SK-MEL-5 (cell line): ENCODE results near the gene PCGF1. TPM values are rescaled to one million over a fixed set of nuclear protein-coding genes. Genes with fewer than 3 reads are reported as not detected.

Source experiments
- DNase-seq: peaks from one replicate; pipeline ENCODE4 v3.0.0-alpha.2; 2016; ENCODE audit warnings: low read depth, low spot score
- in situ Hi-C: cut with HindIII; loops from 2 replicates; pipeline ENCODE4 v1.10.0; 2016; ENCODE audit warnings: low sequenced_read_pairs, high pct_unique_total_duplicates, low pct_unique_long_range_greater_than_20kb
- polyA plus RNA-seq, 2 experiments: library from polyadenylated mRNA; depleted of rRNA; stranded (reverse); fragments of >200 nt; gene quantifications; 2 replicates each; pipeline ENCODE4 v1.2.3, GENCODE V29; 2015
- total RNA-seq: library from RNA; depleted of rRNA; stranded (reverse); fragments of >200 nt; shearing (Covaris generic); gene quantifications from 2 replicates; pipeline ENCODE4 v1.2.3, GENCODE V29; 2014; rRNA removed

Gene PCGF1
- 72.8 and 72.9 TPM in 2 replicates for total RNA-seq
- polyA plus RNA-seq (2015; cell fraction: cytosol; rRNA removed) = 45.9 and 49.9 TPM in 2 replicates
- polyA plus RNA-seq (2015; cell fraction: nucleus; rRNA removed) = 109 and 137 TPM in 2 replicates

DNA sequence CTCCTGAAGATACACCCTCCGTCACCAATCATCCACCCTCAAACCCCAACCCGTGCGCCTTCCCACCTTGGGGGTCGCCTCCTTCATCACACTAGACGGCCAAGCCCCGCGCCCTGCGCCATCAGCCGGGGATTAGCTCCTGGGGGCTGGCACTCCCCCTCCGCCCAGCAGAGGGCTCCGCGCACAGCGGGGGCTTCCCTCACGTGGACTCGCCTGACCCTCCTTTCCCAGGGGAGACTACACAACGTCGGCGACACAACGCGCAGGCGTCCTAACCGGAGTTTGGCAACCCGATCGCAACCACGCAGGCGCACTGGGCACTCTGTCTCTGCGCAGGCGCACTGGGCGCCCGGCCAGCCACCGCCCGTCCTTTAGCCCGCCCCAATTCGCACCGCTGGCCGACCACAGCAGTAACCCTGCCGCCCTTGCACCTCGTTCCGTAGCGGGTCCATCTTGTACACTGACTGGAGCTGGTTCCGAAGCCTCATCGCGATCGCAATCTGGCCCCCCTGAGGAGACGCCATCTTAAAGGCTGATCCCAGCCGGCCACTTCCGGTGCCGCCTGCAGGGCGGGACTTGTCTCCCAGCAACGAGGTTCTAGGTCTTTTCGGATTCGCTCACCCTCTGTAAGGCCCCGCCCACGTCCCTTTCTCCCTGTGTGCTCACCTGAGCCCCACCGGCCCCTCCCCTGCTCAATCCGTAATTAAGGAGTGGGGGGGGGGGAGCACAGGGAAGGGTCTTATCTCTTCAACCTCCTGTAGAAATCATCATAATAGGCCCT, at the start of gene PCGF1:
TSS of gene PCGF1 (minus strand) at position 551 of the 781 bp plus-strand sequence. CDS start at position 524, 27 bp downstream.
- peak; percentile 99 for DNase-seq
- in situ Hi-C loops = no loop called here

DNA sequence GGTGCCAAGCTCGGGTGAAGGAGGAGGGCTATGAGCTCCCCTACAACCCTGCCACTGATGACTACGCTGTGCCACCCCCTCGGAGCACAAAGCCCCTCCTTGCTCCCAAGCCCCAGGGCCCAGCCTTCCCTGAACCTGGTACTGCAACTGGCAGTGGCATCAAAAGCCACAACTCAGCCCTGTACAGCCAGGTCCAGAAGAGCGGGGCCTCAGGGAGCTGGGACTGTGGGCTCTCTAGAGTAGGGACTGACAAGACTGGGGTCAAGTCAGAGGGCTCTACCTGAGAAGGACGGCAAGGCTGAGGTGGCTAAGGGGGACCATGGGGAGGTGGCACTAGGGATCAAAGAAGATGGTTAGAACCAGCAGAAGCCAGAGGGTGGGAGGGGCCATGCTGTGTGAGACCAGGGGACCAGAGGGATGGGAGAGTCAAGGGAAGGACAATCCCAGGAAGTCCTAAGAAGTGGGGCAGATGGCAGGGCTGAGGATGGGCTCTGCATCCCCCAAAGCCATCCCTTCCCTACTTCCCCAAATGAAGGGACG, 49.4 kb upstream of the PCGF1 start:
- no peak for DNase-seq
- in situ Hi-C loops = no loop called here

DNA sequence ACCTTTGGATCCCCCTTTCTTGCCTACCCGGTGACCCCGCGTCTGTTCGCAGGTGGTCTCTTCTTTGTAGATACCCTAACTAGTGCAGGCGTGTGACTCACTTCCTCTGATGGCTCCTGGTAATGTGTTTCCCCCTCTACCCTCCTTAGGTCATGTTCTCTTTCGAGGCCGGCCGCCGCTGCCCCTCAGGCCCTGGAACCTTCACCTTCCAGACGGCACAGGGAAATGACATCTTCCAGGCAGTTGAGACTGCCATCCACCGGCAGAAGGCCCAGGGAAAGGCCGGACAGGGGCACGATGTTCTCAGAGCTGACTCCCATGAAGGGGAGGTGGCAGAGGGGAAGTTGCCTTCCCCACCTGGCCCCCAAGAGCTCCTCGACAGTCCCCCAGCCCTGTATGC, 48.7 kb upstream of the PCGF1 start:
- in situ Hi-C loops = no loop called here
- no peak for DNase-seq

DNA sequence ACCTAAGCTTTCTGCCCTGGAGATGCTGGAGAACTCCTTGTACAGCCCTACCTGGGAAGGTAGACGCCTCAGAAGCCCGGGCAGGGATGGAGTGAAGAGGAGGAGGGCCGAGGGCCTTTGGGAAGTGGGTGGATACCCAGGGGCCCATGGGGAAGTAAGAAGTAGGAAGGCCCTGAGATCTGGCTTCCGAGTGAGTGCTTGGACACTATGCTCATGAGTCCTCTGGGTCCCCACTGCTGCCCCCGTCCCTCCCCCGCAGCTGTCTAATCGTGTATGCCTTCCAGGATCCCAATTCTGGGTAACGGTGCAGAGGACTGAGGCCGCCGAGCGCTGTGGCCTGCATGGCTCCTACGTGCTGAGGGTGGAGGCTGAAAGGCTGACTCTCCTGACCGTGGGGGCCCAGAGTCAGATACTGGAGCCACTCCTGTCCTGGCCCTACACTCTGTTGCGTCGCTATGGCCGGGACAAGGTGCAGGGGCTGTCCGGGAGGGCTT, 48.2 kb upstream of the PCGF1 start:
- in situ Hi-C loops = no loop called here
- no peak for DNase-seq

DNA sequence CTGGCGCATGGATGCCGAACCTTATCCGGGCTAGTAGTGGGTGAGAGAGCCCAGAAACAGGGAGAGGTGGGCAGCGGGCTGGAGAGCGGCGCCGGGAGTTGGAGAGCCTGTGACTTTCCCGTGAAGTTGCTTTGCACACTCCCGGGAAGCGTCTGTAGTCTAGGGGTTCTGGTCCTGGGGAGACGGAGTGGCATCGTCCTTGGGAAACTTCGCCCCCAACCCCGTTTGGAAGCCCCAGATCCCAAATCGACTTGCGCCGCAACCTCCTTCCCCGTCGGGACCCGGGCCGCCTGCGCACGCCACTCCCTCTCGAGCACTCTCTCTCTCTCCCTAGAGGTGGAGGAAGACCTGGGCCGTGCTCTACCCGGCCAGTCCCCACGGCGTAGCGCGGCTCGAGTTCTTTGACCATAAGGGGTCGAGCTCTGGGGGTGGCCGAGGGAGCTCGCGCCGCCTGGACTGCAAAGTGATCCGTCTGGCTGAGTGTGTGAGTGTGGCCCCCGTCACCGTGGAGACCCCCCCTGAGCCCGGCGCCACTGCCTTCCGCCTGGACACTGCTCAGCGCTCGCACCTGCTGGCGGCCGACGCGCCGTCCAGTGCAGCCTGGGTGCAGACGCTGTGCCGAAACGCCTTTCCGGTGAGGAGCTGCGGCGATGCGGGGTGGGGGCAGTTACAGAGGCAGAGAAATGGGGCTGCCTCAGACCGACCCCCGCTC, 47.5 kb upstream of the PCGF1 start:
- in situ Hi-C loops = no loop called here
- DNase-seq = no peak

DNA sequence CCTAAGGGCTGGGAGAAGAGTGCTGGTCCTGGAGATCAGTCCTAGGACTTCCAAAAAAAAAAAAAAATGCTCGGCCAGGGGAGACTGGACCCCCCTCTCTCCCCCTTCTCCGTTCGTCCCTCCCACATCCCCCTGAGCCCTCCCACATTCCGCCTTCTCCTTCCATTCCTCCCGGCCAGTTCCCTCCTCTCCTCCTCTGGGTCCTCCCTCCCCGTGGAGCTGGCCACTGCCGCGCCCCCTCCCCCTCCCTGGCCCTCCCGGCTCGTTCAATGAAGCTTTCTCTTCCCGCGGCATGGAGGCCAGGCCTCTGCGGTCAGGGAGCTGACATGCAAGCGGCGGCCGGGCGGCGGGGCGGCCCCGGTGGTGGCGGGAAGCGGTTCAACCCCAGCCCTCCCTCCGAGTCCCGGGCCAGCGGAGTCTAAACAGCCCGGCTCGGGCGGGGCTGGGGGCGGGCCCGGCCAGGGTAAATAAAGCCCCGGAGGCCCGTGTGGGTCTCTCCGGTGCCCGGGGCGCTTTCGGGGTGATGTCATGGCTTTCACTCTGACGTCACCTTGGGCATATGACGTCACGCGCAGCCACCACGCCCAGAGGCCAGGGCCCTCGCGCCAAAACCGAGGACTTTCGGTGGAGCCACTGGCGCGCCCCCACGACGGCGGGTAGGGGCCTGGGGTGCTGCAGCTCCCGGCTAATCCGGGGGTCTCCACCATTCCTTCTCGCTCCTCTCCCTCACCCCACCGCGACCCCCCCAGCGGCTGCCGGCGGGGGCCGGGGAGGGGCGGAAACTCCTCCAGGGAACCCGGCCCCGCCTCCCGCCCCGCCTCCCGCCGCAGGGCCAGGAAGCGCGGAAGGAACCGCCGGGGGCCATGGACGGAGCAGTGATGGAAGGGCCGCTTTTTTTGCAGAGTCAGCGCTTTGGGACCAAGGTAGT, 46.7 kb upstream of the PCGF1 start, which contains the start of the genes DOK1 and LOXL3:
TSS of gene DOK1 (plus strand) at position 829 of the 928 bp plus-strand sequence. CDS start at position 864, 35 bp downstream.
TSS of gene LOXL3 (minus strand) at position 51 of the 928 bp plus-strand sequence. CDS start 1,308 bp downstream, outside the sequence.
- in situ Hi-C loops = no loop called here
- DNase-seq = peak; percentile 87

DNA sequence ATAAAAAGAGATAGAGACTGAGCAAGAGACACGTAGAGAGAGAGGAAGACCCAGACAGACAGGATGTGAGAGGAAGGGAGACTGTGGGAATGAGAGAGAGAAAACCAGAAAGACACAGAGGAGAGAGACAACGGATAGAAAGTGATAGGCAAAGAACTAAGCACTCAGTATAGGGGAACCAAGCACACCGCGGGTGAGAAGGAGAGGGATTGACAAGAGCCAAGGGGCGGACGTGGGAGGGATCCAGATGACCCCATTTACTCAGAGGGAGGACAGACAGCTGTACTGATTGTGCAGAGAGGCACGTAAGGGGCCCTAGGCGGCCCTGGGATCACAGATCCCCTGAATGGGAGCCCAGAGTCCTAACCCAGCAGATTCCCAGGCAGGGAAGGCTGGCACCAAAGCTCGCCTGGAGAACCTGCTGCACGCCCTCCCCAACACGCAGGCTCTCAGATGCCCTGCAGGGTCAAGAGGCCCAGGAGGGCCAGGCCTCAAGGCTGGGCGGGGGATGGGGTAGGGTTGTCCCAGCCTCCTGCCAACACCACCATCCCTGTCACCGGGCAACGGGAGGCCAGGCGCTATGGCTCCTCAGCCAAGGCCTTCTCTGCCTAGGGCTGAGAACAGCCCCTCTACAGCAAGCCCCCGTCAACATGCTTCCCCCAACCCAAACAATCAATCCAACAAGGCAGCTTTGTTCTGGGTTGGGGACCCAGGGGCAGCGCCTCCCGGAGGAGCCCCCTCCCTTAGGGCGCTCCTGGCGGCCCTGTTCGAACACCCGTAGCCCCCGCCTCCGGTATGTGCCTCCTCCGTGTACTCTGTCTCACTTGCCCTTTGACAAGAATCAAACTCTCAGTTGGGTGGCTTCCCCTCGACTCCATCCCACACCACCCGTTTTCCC, 45.7 kb upstream of the PCGF1 start:
- DNase-seq = no peak
- in situ Hi-C loops = no loop called here

DNA sequence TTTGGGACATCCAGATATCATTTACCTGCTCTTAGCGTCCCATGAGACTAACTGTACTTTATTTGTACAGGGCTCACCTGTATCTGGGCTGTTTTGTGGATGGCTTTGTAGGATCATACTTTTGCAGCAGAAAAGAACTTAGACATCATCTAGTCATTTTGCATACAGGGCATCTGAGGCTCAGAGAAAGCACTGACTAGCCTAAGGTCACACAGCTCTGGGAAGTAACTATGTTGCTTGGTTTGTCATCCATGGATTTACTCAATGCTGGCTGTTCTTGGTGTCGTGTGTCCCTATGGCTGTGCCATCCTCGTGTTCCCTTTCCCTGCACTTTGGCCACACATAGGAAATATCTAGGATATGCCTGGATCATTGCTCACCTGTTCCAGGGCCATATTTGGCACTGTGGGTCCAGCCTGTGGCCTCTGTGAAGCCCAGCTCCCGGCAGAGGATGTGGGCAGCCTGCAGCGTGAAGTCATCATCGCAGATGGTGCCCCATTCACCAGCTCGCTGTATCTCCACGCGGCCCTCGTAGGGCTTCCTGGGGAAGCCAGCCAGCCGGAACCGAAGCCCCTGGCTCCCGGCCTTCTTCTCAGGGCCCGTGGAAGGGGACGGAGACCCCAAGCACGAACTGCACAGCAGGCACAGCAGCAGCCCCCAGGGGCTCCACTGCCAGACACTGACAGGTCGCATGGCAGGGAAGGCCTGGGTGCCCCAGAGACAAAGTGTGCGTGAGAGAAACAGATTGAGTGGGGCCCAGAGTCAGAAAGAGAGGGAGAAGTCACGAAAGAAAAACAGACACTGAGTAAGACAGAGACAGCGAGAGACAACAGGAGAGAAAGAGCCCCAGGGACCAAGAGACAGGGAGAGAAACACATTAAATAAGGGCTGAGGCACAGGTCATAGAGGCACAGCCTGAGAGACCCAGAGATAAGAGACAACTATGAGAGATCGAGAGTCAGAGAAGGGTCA, 44.7 kb upstream of the PCGF1 start:
- in situ Hi-C loops = no loop called here
- DNase-seq = no peak

DNA sequence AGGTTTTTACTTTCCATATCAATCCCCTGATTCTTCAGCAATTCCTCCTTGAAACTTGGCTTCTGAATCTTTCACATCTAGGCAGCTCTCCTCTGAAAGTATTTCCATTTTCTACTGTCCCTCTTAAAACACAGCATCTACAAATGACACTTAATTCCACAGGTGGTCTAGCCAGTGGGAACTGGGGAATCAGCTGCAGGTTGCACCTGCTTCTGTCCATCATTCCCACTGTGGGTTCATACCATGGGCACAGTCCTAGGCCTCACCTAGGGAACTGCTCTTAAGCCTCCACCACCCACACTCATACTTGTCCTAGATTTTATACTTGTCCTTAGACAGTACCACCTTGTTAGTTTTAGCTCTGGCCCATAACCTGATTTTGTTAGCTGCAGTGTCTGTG, 44.0 kb upstream of the PCGF1 start:
- no peak for DNase-seq
- in situ Hi-C loops = no loop called here

DNA sequence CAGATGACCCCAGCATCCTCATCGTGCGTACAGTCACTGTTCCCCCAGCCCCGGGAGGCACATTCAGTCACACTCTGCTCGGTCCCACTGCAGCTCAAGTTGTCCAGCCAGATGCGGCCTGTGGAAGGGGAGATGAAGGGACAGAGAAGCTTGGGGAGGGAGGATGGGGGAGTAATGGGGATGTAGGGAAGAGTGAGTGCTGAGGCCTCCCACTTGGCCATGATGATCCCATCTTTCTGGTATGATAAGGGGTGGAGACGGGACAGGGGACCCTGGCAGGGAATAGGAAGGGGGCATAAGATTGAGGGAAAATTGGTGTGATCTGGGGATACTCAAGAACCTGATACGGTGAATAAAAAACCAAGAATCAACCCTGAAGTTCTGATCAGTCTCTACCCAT, 42.7 kb upstream of the PCGF1 start:
- in situ Hi-C loops = no loop called here

DNA sequence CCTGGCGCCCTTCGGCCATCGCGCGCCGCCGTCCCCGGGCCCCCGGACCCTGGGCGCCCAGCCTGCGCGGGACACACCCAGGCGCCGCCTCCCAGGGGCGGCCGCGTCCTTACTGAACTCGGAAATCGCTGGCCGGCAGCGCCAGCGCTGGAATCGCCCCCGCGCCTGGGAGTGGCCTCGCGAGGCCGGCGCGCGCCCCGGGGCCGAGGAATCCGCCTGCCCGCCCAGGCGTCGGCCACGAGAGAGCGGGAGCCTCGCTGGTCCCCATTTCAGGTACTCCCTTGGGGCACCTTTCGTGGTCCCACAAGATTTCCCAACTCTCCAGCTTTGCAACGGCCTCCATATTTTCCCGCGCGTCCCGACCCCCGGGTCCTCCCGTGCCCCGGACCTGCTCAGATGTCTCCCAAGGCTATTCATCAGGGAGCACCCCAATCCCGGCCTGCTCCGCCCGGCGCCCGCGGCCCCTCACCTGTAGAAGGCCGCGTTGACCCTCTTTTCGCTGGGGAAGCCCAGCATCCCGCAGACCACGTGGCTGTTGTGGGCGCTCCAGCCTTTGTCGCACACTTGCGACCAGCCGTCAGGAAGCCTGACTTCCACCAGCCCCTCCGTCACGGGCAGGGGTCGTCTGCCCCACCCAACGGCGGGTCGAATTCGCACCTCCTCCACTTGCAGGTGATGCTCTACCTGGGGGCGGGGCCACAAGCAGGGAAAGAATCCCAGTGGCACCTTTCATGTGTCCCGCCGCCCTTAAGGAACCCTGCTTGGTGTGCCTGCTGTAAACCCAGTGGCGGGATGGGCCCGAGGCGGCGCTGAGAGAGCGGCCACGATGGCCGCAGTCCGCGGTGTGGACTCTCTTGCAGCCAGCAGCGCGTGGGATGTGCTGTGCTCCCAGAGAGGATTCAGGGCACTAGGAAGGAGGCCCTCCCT, 41.7 kb upstream of the PCGF1 start:
- peak; percentile 59 for DNase-seq
- in situ Hi-C loops = no loop called here

More for the DNA sequence above, 42.7 kb upstream of the PCGF1 start:
- DNase-seq = no peak

DNA sequence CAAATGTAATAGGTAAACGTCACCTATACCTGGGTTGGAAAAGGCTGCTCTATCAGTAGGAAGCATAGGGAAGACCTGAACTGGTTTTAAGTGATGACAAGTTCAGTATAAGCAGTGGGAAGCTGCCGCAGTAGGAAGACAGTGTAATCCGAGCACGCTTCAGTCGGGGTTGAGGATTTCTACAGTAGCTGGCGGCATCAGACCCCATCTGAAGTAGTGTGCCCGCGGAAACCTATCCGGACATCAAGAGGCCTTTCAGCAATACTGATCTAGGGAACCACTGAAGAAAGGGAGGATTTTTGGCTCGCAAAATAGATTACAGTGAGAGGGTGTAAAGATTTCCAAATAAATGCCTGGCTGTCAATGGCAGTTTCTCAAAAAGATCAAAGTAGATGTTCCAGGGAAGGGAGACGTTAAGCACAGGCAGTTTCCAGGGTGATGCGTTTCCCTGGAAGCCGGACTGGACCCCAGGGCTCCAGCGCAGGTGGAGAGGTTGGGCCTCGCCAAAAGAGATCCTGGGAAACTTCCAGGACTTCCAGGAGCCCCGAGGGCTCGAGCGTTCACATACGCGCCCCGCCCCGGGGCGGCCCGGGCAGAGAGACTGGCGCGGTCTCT, 40.9 kb upstream of the PCGF1 start:
- DNase-seq = no peak

DNA sequence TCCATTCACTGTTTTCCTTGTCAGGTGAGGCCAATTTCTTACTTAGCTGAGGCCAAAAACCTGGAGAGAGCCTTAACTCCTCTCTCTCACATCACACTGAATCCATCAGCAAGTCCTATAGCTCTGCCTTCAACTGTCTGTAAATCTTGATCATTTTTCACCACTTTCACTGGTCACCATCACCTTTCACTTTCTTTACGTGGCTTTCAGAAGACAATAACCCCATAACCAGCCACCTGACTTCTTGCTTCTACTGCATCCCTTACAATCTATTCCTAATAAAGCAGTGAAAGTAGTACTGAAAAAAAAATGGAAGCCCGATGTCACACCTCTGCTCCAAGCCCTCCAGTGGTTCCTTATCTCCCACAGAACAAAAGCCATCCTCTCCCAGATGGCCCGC, 38.5 kb upstream of the PCGF1 start:
- no peak for DNase-seq
- in situ Hi-C loops = no loop called here

More for the DNA sequence above, 40.9 kb upstream of the PCGF1 start:
- in situ Hi-C loops = no loop called here

DNA sequence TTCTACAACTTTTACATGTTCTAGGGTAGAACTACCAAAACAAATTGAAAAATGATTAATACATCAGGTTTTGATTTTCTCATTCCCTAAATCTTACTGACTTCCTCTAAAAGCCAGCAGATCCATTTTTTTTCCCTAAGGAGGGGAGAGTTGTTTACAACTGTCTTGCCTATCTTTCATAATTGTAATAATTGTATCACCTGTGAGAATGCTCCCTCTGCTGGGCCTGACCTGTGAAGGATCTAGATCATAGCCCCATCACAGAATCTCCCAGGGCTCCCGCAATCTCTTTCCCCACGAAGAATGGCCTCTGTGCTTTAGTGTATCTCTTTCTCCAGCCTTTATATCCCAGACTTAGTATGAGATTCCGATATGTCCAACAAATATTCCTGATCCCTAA, 37.1 kb upstream of the PCGF1 start:
- DNase-seq = no peak
- in situ Hi-C loops = no loop called here
